IMR-90 (cell line): ENCODE measurements around the gene LDLRAD4. TPM values are rescaled to one million over a fixed set of nuclear protein-coding genes. Genes with fewer than 3 reads are reported as not detected.

Experiments
- ATAC-seq: fragments of 200-7000 bp; cut with Tn5 transposase; 2 replicates; pipeline ENCODE4 v1.9.1; 2020; ENCODE audit warnings: low read depth, mild to moderate bottlenecking, moderate library complexity
- BruUV-seq: library from RNA; stranded (reverse); fragments of 400-500 nt; replicated peaks from 2 replicates; lab custom pipeline; 2021; lab: Mats Ljungman, UMichigan
- CTCF ChIA-PET: fragments of 300-600 bp; formaldehyde crosslinking; extraction: SDS; loops from one replicate; lab custom pipeline; 2021; ENCODE audit warnings: antibody characterized with exemption; lab: Yijun Ruan, JAX
- POLR2A ChIA-PET: fragments of 300-600 bp; sonication (Branson Sonifier 250); formaldehyde crosslinking; loops from one replicate; lab custom pipeline; 2022; ENCODE audit warnings: antibody characterized with exemption; ENCODE audit not compliant: unreplicated experiment; lab: Charles Lee
- DNase-seq: peaks from one replicate; pipeline ENCODE4 v3.0.0; 2013
- H2AFZ ChIP-seq: replicated peaks from 2 replicates; pipeline ENCODE3; 2013; ENCODE audit warnings: low read length, mild to moderate bottlenecking; ENCODE audit not compliant: poor library complexity
- H2AK5ac ChIP-seq: 2 replicates; pipeline ENCODE4 v1.6.1; 2013; ENCODE audit warnings: low read depth, low read length, inconsistent platforms
- H2AK9ac ChIP-seq: replicated peaks from 2 replicates; pipeline ENCODE3; 2013; ENCODE audit warnings: mild to moderate bottlenecking, low read depth, low read length, moderate library complexity; ENCODE audit not compliant: poor library complexity
- H2BK120ac ChIP-seq: 2 replicates; pipeline ENCODE4 v1.6.1; 2013; ENCODE audit warnings: low read depth, low read length, inconsistent platforms
- H2BK15ac ChIP-seq: 3 replicates; pipeline ENCODE4 v1.6.1; 2013; ENCODE audit warnings: low read depth, low read length, inconsistent platforms
- H2BK20ac ChIP-seq: 2 replicates; pipeline ENCODE4 v1.6.1; 2013; ENCODE audit warnings: low read depth, mild to moderate bottlenecking, inconsistent platforms, low read length, moderate library complexity
- H2BK5ac ChIP-seq: 2 replicates; pipeline ENCODE4 v1.6.1; 2013; ENCODE audit warnings: mild to moderate bottlenecking, low read depth, low read length, inconsistent platforms; ENCODE audit not compliant: poor library complexity, severe bottlenecking
- H3K14ac ChIP-seq: replicated peaks from 2 replicates; pipeline ENCODE4 v1.6.1; 2013; ENCODE audit warnings: low read depth, low read length, inconsistent platforms
- H3K18ac ChIP-seq: 2 replicates; pipeline ENCODE4 v1.6.1; 2013; ENCODE audit warnings: low read depth, low read length, control low read depth
- H3K23ac ChIP-seq: 2 replicates; pipeline ENCODE4 v1.6.1; 2013; ENCODE audit warnings: low read depth, low read length, inconsistent platforms
- H3K27ac ChIP-seq: 2 replicates; pipeline ENCODE4 v1.5.1; 2013; ENCODE audit warnings: mild to moderate bottlenecking, control low read depth, low read length; ENCODE audit not compliant: insufficient read depth
- H3K27me3 ChIP-seq: 2 replicates; pipeline ENCODE4 v1.6.1; 2013; ENCODE audit warnings: low read length; ENCODE audit not compliant: control insufficient read depth, insufficient read depth
- H3K36me3 ChIP-seq: 2 replicates; pipeline ENCODE4 v1.6.1; 2013; ENCODE audit warnings: low read length, mixed read lengths; ENCODE audit not compliant: control insufficient read depth, insufficient read depth
- H3K4ac ChIP-seq: 2 replicates; pipeline ENCODE4 v1.6.1; 2013; ENCODE audit warnings: low read depth, low read length, inconsistent platforms
- H3K4me1 ChIP-seq: 2 replicates; pipeline ENCODE4 v1.6.1; 2013; ENCODE audit warnings: low read length, mixed read lengths; ENCODE audit not compliant: control insufficient read depth, insufficient read depth
- H3K4me2 ChIP-seq: 2 replicates; pipeline ENCODE4 v1.6.1; 2013; ENCODE audit warnings: low read depth, mild to moderate bottlenecking, control low read depth, low read length, moderate library complexity
- H3K4me3 ChIP-seq: 2 replicates; pipeline ENCODE4 v1.5.1; 2013; ENCODE audit warnings: low read depth, mild to moderate bottlenecking, control low read depth, low read length, moderate library complexity; ENCODE audit not compliant: insufficient read depth
- H3K56ac ChIP-seq: 2 replicates; pipeline ENCODE4 v1.6.1; 2013; ENCODE audit warnings: low read length, inconsistent platforms; ENCODE audit not compliant: insufficient read depth; ENCODE audit errors: extremely low read depth
- H3K79me1 ChIP-seq, 2 experiments: 2 replicates each; pipeline ENCODE4 v1.6.1; 2013; ENCODE audit warnings: low read length in 2 of 2, inconsistent platforms in 1 of 2, low read depth in 1 of 2
- H3K9ac ChIP-seq: 2 replicates; pipeline ENCODE4 v1.6.1; 2013; ENCODE audit warnings: low read depth, low read length, control low read depth
- H3K9me1 ChIP-seq: 2 replicates; pipeline ENCODE4 v1.6.1; 2013; ENCODE audit warnings: low read length, inconsistent platforms; ENCODE audit not compliant: insufficient read depth
- H3K9me3 ChIP-seq: 2 replicates; pipeline ENCODE4 v1.6.1; 2013; ENCODE audit warnings: low read length; ENCODE audit not compliant: control insufficient read depth, insufficient read depth
- H4K20me1 ChIP-seq: 2 replicates; pipeline ENCODE4 v1.6.1; 2013; ENCODE audit warnings: low read length, inconsistent platforms; ENCODE audit not compliant: insufficient read depth
- H4K5ac ChIP-seq: 2 replicates; pipeline ENCODE4 v1.6.1; 2013; ENCODE audit warnings: mild to moderate bottlenecking, low read depth, low read length, control low read depth
- H4K8ac ChIP-seq, 2 experiments: 2 replicates each; pipeline ENCODE4 v1.6.1; 2013; ENCODE audit warnings: low read depth in 2 of 2, low read length in 2 of 2, control low read depth in 1 of 2, inconsistent platforms in 1 of 2
- H4K91ac ChIP-seq: 2 replicates; pipeline ENCODE4 v1.6.1; 2013; ENCODE audit warnings: low read depth, low read length, inconsistent platforms; ENCODE audit not compliant: insufficient read depth
- CEBPB ChIP-seq: IDR thresholded peaks from 2 replicates; pipeline ENCODE4 v1.6.1; 2012; ENCODE audit warnings: low read depth, low read length, improper control_type of control experiment
- FOS ChIP-seq: fragments of 150-350 bp; IDR thresholded peaks from 2 replicates; pipeline ENCODE4 v1.6.1; 2016; ENCODE audit warnings: low read depth, low read length
- MAZ ChIP-seq: IDR thresholded peaks from 2 replicates; pipeline ENCODE4 v1.6.1; 2012; ENCODE audit warnings: low read depth, mild to moderate bottlenecking, low read length, improper control_type of control experiment, moderate library complexity, borderline replicate concordance
- RAD21 ChIP-seq: IDR thresholded peaks from 2 replicates; pipeline ENCODE4 v1.6.1; 2012; ENCODE audit warnings: low read length, improper control_type of control experiment
- RCOR1 ChIP-seq: IDR thresholded peaks from 2 replicates; pipeline ENCODE4 v1.6.1; 2012; ENCODE audit warnings: mild to moderate bottlenecking, low read length, improper control_type of control experiment; ENCODE audit not compliant: insufficient replicate concordance
- RFX5 ChIP-seq: IDR thresholded peaks from 2 replicates; pipeline ENCODE4 v1.8.0; 2012; ENCODE audit warnings: low read depth, mild to moderate bottlenecking, low read length, moderate library complexity
- WGBS, 2 experiments: methylation state at CpG; one replicate each; pipeline versions ENCODE4 v1.1.5 to v1.1.7; 2013; ENCODE audit warnings: missing lambda C conversion rate in 2 of 2; ENCODE audit not compliant: insufficient read length in 1 of 2; ENCODE audit errors: extremely low coverage in 2 of 2; 5-methylcytosine and 5-hydroxymethylcytosine counted together
- dilution Hi-C: fragments of 300-500 bp; cut with HindIII; formaldehyde crosslinking; loops from one replicate; pipeline ENCODE4 v1.14.3; 2018; ENCODE audit warnings: low sequenced_read_pairs; ENCODE audit not compliant: unreplicated experiment
- in situ Hi-C: fragments of 300-500 bp; cut with MboI; formaldehyde crosslinking; loops from 3 replicates; pipeline ENCODE4 v1.14.3; 2019; ENCODE audit warnings: low sequenced_read_pairs, inconsistent platforms, mixed read lengths
- intact Hi-C: fragments of 100-400 bp; cut with micrococcal nuclease; formaldehyde crosslinking; loops from 2 replicates; pipeline ENCODE4 v1.10.0; 2022
- polyA plus RNA-seq, 3 experiments: library from polyadenylated mRNA; depleted of rRNA; stranded (reverse); fragments of >200 nt; gene quantifications; 2 replicates each; pipeline ENCODE4 v1.2.3, GENCODE V29; 2012; ENCODE audit warnings: low replicate concordance in 1 of 3
- total RNA-seq: library from RNA; depleted of rRNA; stranded (reverse); fragments of >200 nt; gene quantifications from 2 replicates; pipeline ENCODE4 v1.2.3, GENCODE V29; 2012

The LDLRAD4 gene
- total and polyA plus RNA-seq, 2 of the 4 experiments (the other 2 are of a cell fraction) = not detected

- in situ Hi-C loops = no loop called here
Observed at GRCh38 chr18:13547347-13547746, 328.8 kb downstream of the LDLRAD4 start.

More at GRCh38 chr18:13547347-13547746, 328.8 kb downstream of the LDLRAD4 start:
- Histone ChIP-seq H2AK9ac (no peak overlapping the region), H3K18ac (no peak overlapping the region), H2BK5ac (no peak overlapping the region), H3K56ac (no peak overlapping the region), H3K27me3 (peaks cover 6% of the 10 kb centered on the region), H2AK5ac (no peak overlapping the region), H4K5ac (no peak overlapping the region), H2BK120ac (no peak overlapping the region), H4K91ac (no peak overlapping the region), H3K9me3 (no peaks in the 10 kb centered on the region), H2BK15ac (no peak overlapping the region), H3K27ac (no peak overlapping the region), H4K20me1 (no peaks in the 10 kb centered on the region), H3K4me2 (no peak overlapping the region), H3K9me1 (no peaks in the 10 kb centered on the region), H3K36me3 (no peaks in the 10 kb centered on the region), H3K79me1 (no peaks in the 10 kb centered on the region), H3K14ac (no peak overlapping the region), H3K4me1 (no peaks in the 10 kb centered on the region), H3K4ac (no peak overlapping the region), H3K4me3 (no peak overlapping the region), H4K8ac (no peak overlapping the region), H3K9ac (no peak overlapping the region), H3K23ac (no peak overlapping the region), H2BK20ac (no peak overlapping the region), H2AFZ (no peak overlapping the region)
- intact Hi-C loops (no loop called here), dilution Hi-C loops (no loop called here)
- ChIA-PET CTCF (no interaction called here), POLR2A (no interaction called here)
- no peak for TF ChIP-seq MAZ
- TF ChIP-seq FOS = no peak
- TF ChIP-seq RCOR1 = no peak
- no peak for TF ChIP-seq CEBPB
- no peak for TF ChIP-seq RAD21
- TF ChIP-seq RFX5 = no peak
- 82% methylated on average over 3 of the region's 10 CpGs; no CpG with 5 or more reads in 1 of the 2 experiments for WGBS, 2 experiments
- no peak for ATAC-seq
- BruUV-seq = no TSS peak
- no peak for DNase-seq
